Measurements from ENCODE around the gene GINS1.

- TF ChIP-seq CTCF (IDR thresholded peaks at IDR 0.05) (no peak), POLR2A (IDR thresholded peaks at IDR 0.05) (no peak)
Observed at GRCh38 chr20:25495189-25495824, 87.8 kb downstream of the GINS1 start.
